Aorta (tissue), 5 donors: ENCODE measurements around the gene KCNK4. TPM values are rescaled to one million over a fixed set of nuclear protein-coding genes. Genes with fewer than 3 reads are reported as not detected.
A peak's percentile ranks its signal among the peaks of the same experiment; 100 is the strongest.

Experiments used
- ATAC-seq: fragments of 200-7000 bp; cut with Tn5 transposase; one replicate; pipeline ENCODE4 v1.9.1; 2022; ENCODE audit warnings: moderate library complexity; ENCODE audit not compliant: low FRiP score
- DNase-seq, 2 donors: peaks; one replicate each; pipeline ENCODE4 v3.0.0-alpha.2; 2020
- H3K27ac ChIP-seq, 2 donors: one replicate each; pipeline ENCODE4 v1.5.1; 2013; ENCODE audit warnings: low read length in 2 of 2, mild to moderate bottlenecking in 2 of 2, moderate library complexity in 2 of 2, control low read depth in 1 of 2, inconsistent platforms in 1 of 2, low read depth in 1 of 2
- H3K27me3 ChIP-seq, 2 donors: one replicate each; pipeline ENCODE4 v1.6.1; 2013; ENCODE audit warnings: control low read depth in 1 of 2, low read length in 1 of 2, mild to moderate bottlenecking in 1 of 2, moderate library complexity in 1 of 2; ENCODE audit not compliant: insufficient read depth in 2 of 2, control insufficient read depth in 1 of 2
- H3K36me3 ChIP-seq, 2 donors: one replicate each; pipeline ENCODE4 v1.6.1; 2013; ENCODE audit warnings: control low read depth in 1 of 2, low read length in 1 of 2, mild to moderate bottlenecking in 1 of 2; ENCODE audit not compliant: insufficient read depth in 2 of 2, control insufficient read depth in 1 of 2
- H3K4me1 ChIP-seq, 2 donors: one replicate each; pipeline ENCODE4 v1.6.1; 2013; ENCODE audit warnings: low read length in 2 of 2, control low read depth in 1 of 2, mild to moderate bottlenecking in 1 of 2, moderate library complexity in 1 of 2; ENCODE audit not compliant: insufficient read depth in 2 of 2, control insufficient read depth in 1 of 2
- H3K4me3 ChIP-seq, 2 donors: one replicate each; pipeline ENCODE4 v1.5.1; 2013; ENCODE audit warnings: low read length in 2 of 2, control low read depth in 1 of 2, mild to moderate bottlenecking in 1 of 2
- H3K9me3 ChIP-seq: one replicate; pipeline ENCODE4 v1.6.1; 2013; ENCODE audit warnings: mild to moderate bottlenecking, low read length; ENCODE audit not compliant: control insufficient read depth
- WGBS, 2 donors: extraction: QIAGEN DNeasy Blood & Tissue Kit; methylation state at CpG; one replicate each; pipeline ENCODE4 v1.1.7; 2013; 5-methylcytosine and 5-hydroxymethylcytosine counted together
- intact Hi-C, 2 donors: fragments of 100-400 bp; cut with DNase I; formaldehyde crosslinking; loops; one replicate each; pipeline versions ENCODE4 v1.14.2 to v1.15.0; 2022
- polyA plus RNA-seq, 2 donors: library from polyadenylated mRNA; stranded (reverse); fragments of 200-250 nt; gene quantifications; one replicate each; pipeline ENCODE4 v1.2.3, GENCODE V29; 2013
- total RNA-seq, 2 donors: library from RNA; stranded (reverse); fragmentation: NEBNext Ultra II Directional; extraction: Animal tissue kit (Norgen Biotek cat#: 25700); gene quantifications; one replicate each; pipeline ENCODE4 v1.2.1, GENCODE V29; 2021
- donor health status: healthy with polysubstance abuse.
- donor health status: Bipolar disorder and iron deficiency.
- donor health status: DM: no; HTN: no; CAD: no.
- donor health status: DM: no; HTN: no; CAD: no.
- donor health status: DM: yes; HTN: yes; CAD: no.

KCNK4 gene
- total and polyA plus RNA-seq, 4 donors, result not detected

GRCh38 chr11:64341851-64342791, 51.0 kb downstream of the KCNK4 start:
- Histone ChIP-seq H3K9me3 (no peaks in the 10 kb centered on the region), H3K27me3 (no peaks in the 10 kb centered on the region), H3K4me1 (no peaks in the 10 kb centered on the region), H3K36me3 (no peaks in the 10 kb centered on the region), H3K27ac (no peak overlapping the region), H3K4me3 (no peak overlapping the region)
- 21 to 22% methylated on average over 50 to 55 of the region's 55 CpGs for WGBS, 2 donors
- DNase-seq, result peak; percentile 93 to 97
- peak; percentile 91 for ATAC-seq
- intact Hi-C loops, result no loop called here

- intact Hi-C loops, result no loop called here
- no peaks in the 10 kb centered on the region for H3K36me3 ChIP-seq
- H3K27ac ChIP-seq, result no peak overlapping the region
- peak in 1 of 2 donors; percentile 50 for DNase-seq
- 59 to 66% methylated on average over 24 to 29 of the region's 29 CpGs for WGBS, 2 donors
- no peak for ATAC-seq
- no peaks in the 10 kb centered on the region for H3K9me3 ChIP-seq
- no peaks in the 10 kb centered on the region for H3K4me1 ChIP-seq
- H3K4me3 ChIP-seq, result no peak overlapping the region
- H3K27me3 ChIP-seq, result no peaks in the 10 kb centered on the region
These were observed 52.0 kb downstream of the KCNK4 start for GRCh38 chr11:64342869-64343745.

GRCh38 chr11:64343767-64344559, 52.9 kb downstream of the KCNK4 start:
- DNase-seq (no peak), ATAC-seq (no peak)
- intact Hi-C loops, result no loop called here
- H3K27me3 ChIP-seq, result no peaks in the 10 kb centered on the region
- no peaks in the 10 kb centered on the region for H3K36me3 ChIP-seq
- H3K4me3 ChIP-seq, result no peak overlapping the region
- 82 to 85% methylated on average over 18 of the region's 18 CpGs for WGBS, 2 donors
- no peak overlapping the region for H3K27ac ChIP-seq
- H3K4me1 ChIP-seq, result no peaks in the 10 kb centered on the region
- no peaks in the 10 kb centered on the region for H3K9me3 ChIP-seq

GRCh38 chr11:64344787-64345186, 53.7 kb downstream of the KCNK4 start:
- H3K9me3 ChIP-seq, result no peaks in the 10 kb centered on the region
- no peaks in the 10 kb centered on the region for H3K36me3 ChIP-seq
- no peak overlapping the region for H3K27ac ChIP-seq
- no peaks in the 10 kb centered on the region for H3K4me1 ChIP-seq
- no peak for DNase-seq
- H3K4me3 ChIP-seq, result no peak overlapping the region
- intact Hi-C loops, result no loop called here
- WGBS, 2 donors, result 94 to 96% methylated on average over 28 of the region's 28 CpGs
- no peak for ATAC-seq
- H3K27me3 ChIP-seq, result no peaks in the 10 kb centered on the region

- Histone ChIP-seq H3K36me3 (no peaks in the 10 kb centered on the region), H3K4me1 (no peaks in the 10 kb centered on the region), H3K9me3 (no peaks in the 10 kb centered on the region), H3K27me3 (no peaks in the 10 kb centered on the region), H3K27ac (no peak overlapping the region), H3K4me3 (no peak overlapping the region)
- 90 to 95% methylated on average over 12 of the region's 12 CpGs for WGBS, 2 donors
- ATAC-seq, result no peak
- intact Hi-C loops, result no loop called here
- DNase-seq, result peak in 1 of 2 donors; percentile 42
These were observed 56.2 kb downstream of the KCNK4 start for GRCh38 chr11:64347193-64347867.

GRCh38 chr11:64348383-64349024, 57.4 kb downstream of the KCNK4 start:
- DNase-seq (peak in 1 of 2 donors; percentile 72), ATAC-seq (no peak)
- Histone ChIP-seq H3K27ac (no peak overlapping the region), H3K27me3 (no peaks in the 10 kb centered on the region), H3K4me3 (no peak overlapping the region), H3K4me1 (no peaks in the 10 kb centered on the region), H3K9me3 (no peaks in the 10 kb centered on the region), H3K36me3 (no peaks in the 10 kb centered on the region)
- intact Hi-C loops, result no loop called here
- 67 to 70% methylated on average over 13 to 14 of the region's 14 CpGs for WGBS, 2 donors

GRCh38 chr11:64349025-64349387, 57.9 kb downstream of the KCNK4 start:
- DNase-seq, result no peak
- Histone ChIP-seq H3K36me3 (no peaks in the 10 kb centered on the region), H3K27me3 (no peaks in the 10 kb centered on the region), H3K27ac (no peak overlapping the region), H3K4me1 (no peaks in the 10 kb centered on the region), H3K9me3 (no peaks in the 10 kb centered on the region), H3K4me3 (no peak overlapping the region)
- ATAC-seq, result no peak
- WGBS, 2 donors, result 92 to 93% methylated on average over 7 of the region's 7 CpGs
- intact Hi-C loops, result no loop called here
